GM18520 (cell line): ENCODE measurements around the gene DDR2.

Source experiments
- ATAC-seq: cut with Tn5 transposase; IDR thresholded peaks from one replicate; pipeline ENCODE4 v1.9.1; 2021; ENCODE audit not compliant: unreplicated experiment

The DDR2 gene

GRCh38 chr1:162629077-162629627 is 3.1 kb upstream of the DDR2 start:
- ATAC-seq, result no peak

GRCh38 chr1:162629651-162630050 is 2.6 kb upstream of the DDR2 start:
- ATAC-seq, result no peak

- no peak for ATAC-seq
Observed at GRCh38 chr1:162631546-162632191, 595 bp upstream of the DDR2 start.

GRCh38 chr1:162632698-162633080 is 425 bp downstream of the DDR2 start:
- no peak for ATAC-seq

GRCh38 chr1:162633081-162633762 is 958 bp downstream of the DDR2 start:
- ATAC-seq, result peak; percentile 50

- no peak for ATAC-seq
Observed at GRCh38 chr1:162635418-162635817, 3.2 kb downstream of the DDR2 start.

GRCh38 chr1:162639718-162640117 is 7.5 kb downstream of the DDR2 start:
- peak; percentile 52 for ATAC-seq

GRCh38 chr1:162641114-162641513 is 8.8 kb downstream of the DDR2 start:
- no peak for ATAC-seq

- ATAC-seq, result no peak
Observed at GRCh38 chr1:162644986-162645314, 12.7 kb downstream of the DDR2 start.

GRCh38 chr1:162645666-162646065 is 13.4 kb downstream of the DDR2 start:
- no peak for ATAC-seq

- ATAC-seq, result no peak
Observed at GRCh38 chr1:162649583-162649982, 17.3 kb downstream of the DDR2 start.

GRCh38 chr1:162654915-162655620 is 22.8 kb downstream of the DDR2 start:
- ATAC-seq, result no peak

- no peak for ATAC-seq
Observed at GRCh38 chr1:162656266-162656665, 24.0 kb downstream of the DDR2 start.

- no peak for ATAC-seq
Observed at GRCh38 chr1:162660574-162660973, 28.3 kb downstream of the DDR2 start.

GRCh38 chr1:162661336-162661735 is 29.1 kb downstream of the DDR2 start:
- no peak for ATAC-seq

GRCh38 chr1:162662013-162662412 is 29.7 kb downstream of the DDR2 start:
- ATAC-seq, result no peak

GRCh38 chr1:162663086-162663485 is 30.8 kb downstream of the DDR2 start:
- ATAC-seq, result no peak

- no peak for ATAC-seq
Observed at GRCh38 chr1:162663589-162664106, 31.4 kb downstream of the DDR2 start.

GRCh38 chr1:162666006-162666645 is 33.9 kb downstream of the DDR2 start:
- no peak for ATAC-seq

GRCh38 chr1:162667381-162668080 is 35.3 kb downstream of the DDR2 start:
- no peak for ATAC-seq
